Measurements from ENCODE around the gene ASPSCR1. TPM values are rescaled to one million over a fixed set of nuclear protein-coding genes. Genes with fewer than 3 reads are reported as not detected.
A peak's percentile ranks its signal among the peaks of the same experiment; 100 is the strongest.

The ASPSCR1 gene
- total RNA-seq, 3 donors from 2014 or later: 15.4 to 31.8 (median 17.9) TPM

DNA sequence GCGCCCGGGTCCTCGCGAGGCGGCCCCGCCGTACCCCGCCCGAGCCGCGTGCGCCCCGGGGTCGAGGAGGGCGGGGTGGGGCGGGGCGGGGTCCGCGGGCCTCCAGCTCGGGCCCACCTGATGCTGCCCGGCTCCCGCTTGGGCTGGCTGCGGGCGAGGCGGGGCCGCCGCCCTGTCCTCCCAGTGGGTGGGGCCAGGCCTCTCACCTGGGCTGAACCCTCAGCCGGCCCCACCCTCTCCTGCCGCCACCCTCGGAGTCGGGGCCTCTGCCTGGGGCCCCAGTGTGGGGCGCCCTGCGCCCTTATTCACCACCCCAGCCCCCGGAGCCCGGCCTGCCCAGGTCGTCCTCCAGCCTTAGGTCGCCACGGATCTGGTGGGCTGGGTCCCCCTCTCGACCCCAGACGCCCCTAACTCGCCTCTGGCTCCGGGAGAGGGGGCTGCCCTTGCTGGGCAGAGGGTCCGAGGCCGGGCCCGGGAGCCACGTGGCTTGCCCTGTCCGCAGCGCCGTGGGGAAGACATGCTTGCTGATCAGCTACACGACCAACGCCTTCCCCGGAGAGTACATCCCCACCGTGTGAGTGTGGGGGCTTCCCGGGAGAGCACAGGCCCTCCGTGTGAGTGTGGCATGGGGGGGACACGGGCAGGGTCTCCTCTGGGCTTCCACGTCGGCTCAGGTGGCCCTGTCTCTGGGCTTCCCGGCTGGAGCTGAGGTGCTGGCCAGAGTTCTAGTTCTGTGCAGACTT is 54.6 kb downstream of the ASPSCR1 start:
- peak overlapping the region; percentile 14 to 90 (median 59) for H3K4me3 ChIP-seq
- no peaks in the 10 kb centered on the region for H3K9me3 ChIP-seq
- H3K4me1 ChIP-seq: peaks cover 11 to 12% of the 10 kb centered on the region in 2 donors
- intact Hi-C loops (cut with DNase I; ENCODE audit: low total_unique reads): loop anchor here (5.0 to 10.0 kb wide), 2 partner anchors 53 to 120 kb away; no protein-coding TSS in a partner anchor
- H3K27ac ChIP-seq: peak overlapping the region; percentile 25 to 75
- H3K27me3 ChIP-seq: no peaks in the 10 kb centered on the region
- H3K36me3 ChIP-seq: no peaks in the 10 kb centered on the region
- no peak for DNase-seq (ENCODE audit: low spot score in 2 of 2)
- TF ChIP-seq POLR2A (IDR thresholded peaks at IDR 0.05): no peak

DNA sequence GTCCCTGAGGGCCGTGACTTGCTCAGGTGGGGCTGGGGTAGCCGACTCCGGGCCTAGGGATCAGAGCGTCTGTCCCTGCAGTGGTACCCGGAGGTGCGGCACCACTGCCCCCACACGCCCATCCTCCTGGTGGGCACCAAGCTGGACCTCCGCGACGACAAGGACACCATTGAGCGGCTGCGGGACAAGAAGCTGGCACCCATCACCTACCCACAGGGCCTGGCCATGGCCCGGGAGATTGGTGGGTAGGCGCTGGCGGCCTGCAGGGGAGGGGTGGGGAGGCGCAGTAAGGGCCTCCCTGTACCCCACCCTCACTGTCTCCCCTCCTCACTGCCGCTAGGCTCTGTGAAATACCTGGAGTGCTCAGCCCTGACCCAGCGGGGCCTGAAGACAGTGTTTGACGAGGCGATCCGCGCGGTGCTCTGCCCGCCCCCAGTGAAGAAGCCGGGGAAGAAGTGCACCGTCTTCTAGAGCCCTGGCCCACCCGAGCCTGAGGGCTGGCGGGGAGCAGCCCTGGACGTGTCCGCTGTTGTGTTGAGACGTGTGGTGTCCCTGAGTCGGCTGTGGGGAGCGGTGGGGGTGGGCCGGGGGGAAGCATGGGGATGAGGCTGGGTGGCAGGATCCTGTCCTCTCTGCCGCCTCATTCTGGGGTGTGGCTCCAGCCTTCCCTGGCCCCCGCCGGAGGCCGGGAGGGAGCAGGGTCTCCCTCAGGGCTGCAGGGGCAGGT is 56.1 kb downstream of the ASPSCR1 start:
- peaks cover 12 to 15% of the 10 kb centered on the region in 2 donors for H3K4me1 ChIP-seq
- TF ChIP-seq POLR2A (IDR thresholded peaks at IDR 0.05) (no peak), POLR2AphosphoS5 (IDR thresholded peaks at IDR 0.05) (no peak)

DNA sequence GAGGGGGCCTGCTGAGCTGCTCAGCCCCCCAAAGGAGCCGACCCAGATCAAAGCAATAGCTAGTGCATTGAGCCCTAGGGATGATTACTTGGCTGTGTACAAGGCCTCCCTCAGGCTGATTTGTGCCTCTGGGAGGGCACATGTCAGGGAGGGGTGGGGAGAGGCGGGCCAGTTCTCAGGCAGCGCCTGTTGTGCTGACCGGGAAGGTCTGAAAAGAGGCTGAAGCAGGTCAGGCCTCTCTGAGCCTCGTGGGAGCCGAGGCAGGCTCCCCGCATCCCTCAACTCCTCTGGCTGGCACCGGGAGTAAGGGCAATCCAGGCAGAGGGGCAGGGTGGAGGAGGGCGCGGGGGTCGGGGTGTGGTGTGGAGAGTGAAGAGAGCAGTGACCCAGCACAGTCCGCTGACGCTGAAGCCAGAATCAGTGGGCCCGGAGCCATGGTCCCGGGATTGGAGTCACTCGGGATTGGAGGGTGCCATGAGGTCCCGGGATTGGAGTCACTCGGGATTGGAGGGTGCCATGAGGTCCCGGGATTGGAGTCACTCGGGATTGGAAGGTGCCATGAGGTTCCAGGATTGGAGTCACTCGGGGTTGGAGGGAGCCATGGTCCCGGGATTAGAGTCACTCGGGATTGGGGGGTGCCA is 57.1 kb downstream of the ASPSCR1 start:
- Histone ChIP-seq H3K9me3 (no peaks in the 10 kb centered on the region), H3K27me3 (no peaks in the 10 kb centered on the region), H3K4me3 (no peak overlapping the region), H3K36me3 (no peaks in the 10 kb centered on the region), H3K4me1 (peaks cover 12 to 15% of the 10 kb centered on the region in 2 donors), H3K27ac (peak overlapping the region in 1 of 2 donors; percentile 21)
- TF ChIP-seq, protein P1, sequence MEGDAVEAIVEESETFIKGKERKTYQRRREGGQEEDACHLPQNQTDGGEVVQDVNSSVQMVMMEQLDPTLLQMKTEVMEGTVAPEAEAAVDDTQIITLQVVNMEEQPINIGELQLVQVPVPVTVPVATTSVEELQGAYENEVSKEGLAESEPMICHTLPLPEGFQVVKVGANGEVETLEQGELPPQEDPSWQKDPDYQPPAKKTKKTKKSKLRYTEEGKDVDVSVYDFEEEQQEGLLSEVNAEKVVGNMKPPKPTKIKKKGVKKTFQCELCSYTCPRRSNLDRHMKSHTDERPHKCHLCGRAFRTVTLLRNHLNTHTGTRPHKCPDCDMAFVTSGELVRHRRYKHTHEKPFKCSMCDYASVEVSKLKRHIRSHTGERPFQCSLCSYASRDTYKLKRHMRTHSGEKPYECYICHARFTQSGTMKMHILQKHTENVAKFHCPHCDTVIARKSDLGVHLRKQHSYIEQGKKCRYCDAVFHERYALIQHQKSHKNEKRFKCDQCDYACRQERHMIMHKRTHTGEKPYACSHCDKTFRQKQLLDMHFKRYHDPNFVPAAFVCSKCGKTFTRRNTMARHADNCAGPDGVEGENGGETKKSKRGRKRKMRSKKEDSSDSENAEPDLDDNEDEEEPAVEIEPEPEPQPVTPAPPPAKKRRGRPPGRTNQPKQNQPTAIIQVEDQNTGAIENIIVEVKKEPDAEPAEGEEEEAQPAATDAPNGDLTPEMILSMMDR (IDR thresholded peaks at IDR 0.05): no peak
- TF ChIP-seq POLR2A (IDR thresholded peaks at IDR 0.05): no peak
- no peak for TF ChIP-seq POLR2AphosphoS5 (IDR thresholded peaks at IDR 0.05)
- DNase-seq (ENCODE audit: low spot score in 2 of 2): no peak
- intact Hi-C loops (cut with DNase I; ENCODE audit: low total_unique reads): loop anchor here (5.0 to 10.0 kb wide), 2 partner anchors 50 to 118 kb away; no protein-coding TSS in a partner anchor

More for the DNA sequence above, 56.1 kb downstream of the ASPSCR1 start:
- Histone ChIP-seq H3K27ac (no peak overlapping the region), H3K4me3 (no peak overlapping the region), H3K27me3 (no peaks in the 10 kb centered on the region), H3K36me3 (no peaks in the 10 kb centered on the region), H3K9me3 (no peaks in the 10 kb centered on the region)
- intact Hi-C loops (cut with DNase I; ENCODE audit: low total_unique reads): loop anchor here (5.0 to 10.0 kb wide), 2 partner anchors 51 to 119 kb away; no protein-coding TSS in a partner anchor
- DNase-seq (ENCODE audit: low spot score in 2 of 2): no peak

DNA sequence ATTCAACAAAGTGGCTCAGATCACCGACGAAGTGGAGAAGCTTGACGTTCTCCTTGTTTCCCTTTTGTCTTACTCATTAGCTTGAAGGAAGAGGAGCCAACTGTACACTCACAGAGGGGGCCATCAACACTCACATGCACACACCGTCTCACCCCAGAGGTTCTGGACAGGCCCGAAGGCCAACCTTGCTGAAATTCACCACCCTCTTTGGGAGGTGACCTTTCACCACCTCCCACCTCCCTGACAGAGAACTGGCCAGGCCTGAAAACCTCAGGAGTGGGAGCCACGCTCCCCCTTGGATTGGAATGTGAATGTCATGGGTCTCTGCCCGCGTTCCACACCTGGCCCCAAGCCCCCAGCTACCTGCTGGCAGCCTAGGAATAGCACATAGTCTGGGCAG is 58.1 kb downstream of the ASPSCR1 start:
- Histone ChIP-seq H3K27me3 (no peaks in the 10 kb centered on the region), H3K4me3 (no peak overlapping the region), H3K27ac (no peak overlapping the region), H3K4me1 (peaks cover 8 to 10% of the 10 kb centered on the region in 2 donors), H3K36me3 (no peaks in the 10 kb centered on the region), H3K9me3 (no peaks in the 10 kb centered on the region)
- TF ChIP-seq, protein P1 (IDR thresholded peaks at IDR 0.05): no peak
- TF ChIP-seq POLR2AphosphoS5 (IDR thresholded peaks at IDR 0.05) (no peak), POLR2A (IDR thresholded peaks at IDR 0.05) (no peak)
- intact Hi-C loops (cut with DNase I; ENCODE audit: low total_unique reads): loop anchor here (10.0 kb wide), 1 partner anchor 49 kb away; no protein-coding TSS in a partner anchor
- DNase-seq (ENCODE audit: low spot score in 2 of 2): no peak

DNA sequence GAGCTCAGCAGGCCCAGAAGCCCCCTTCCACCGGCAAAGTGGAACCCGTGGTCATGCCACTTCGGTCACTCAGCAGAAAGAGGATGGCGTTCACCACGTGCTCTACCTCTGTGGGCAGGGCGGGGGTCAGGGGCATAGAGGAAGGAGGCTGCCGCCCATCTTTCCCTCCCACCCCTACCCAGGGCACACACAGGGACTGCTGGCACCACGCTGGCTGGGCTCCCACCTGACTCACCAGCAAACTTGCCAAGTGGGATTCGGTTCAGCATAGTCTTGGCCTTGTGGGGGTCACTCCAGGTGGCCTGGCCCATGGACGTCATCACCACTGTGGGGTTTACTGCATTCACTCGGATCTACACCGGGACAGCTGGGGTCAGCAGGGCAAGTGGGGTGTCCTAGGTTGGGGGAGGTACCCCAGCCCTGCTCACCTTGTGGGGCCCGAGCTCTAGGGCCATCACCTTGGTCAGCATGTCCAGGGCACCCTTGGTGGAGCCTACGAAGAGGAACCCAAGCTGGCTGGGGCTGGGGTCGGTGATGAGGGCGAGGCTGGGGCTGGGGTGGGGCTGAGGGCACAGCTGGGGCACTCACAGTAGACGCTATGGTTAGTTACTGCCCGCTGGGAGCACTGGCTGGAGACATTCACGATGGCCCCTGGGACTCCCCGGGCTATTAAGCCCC is 58.7 kb downstream of the ASPSCR1 start:
- Histone ChIP-seq H3K4me3 (peak overlapping the region; percentile 58 to 96 (median 63)), H3K27me3 (no peaks in the 10 kb centered on the region), H3K4me1 (peaks cover 8 to 10% of the 10 kb centered on the region in 2 donors), H3K36me3 (no peaks in the 10 kb centered on the region), H3K27ac (peak overlapping the region; percentile 87 to 99), H3K9me3 (no peaks in the 10 kb centered on the region)
- intact Hi-C loops (cut with DNase I; ENCODE audit: low total_unique reads): loop anchor here (10.0 kb wide), 1 partner anchor 49 kb away; no protein-coding TSS in a partner anchor
- no peak for TF ChIP-seq POLR2AphosphoS5 (IDR thresholded peaks at IDR 0.05)
- no peak for TF ChIP-seq POLR2A (IDR thresholded peaks at IDR 0.05)
- TF ChIP-seq, protein P1 (IDR thresholded peaks at IDR 0.05): no peak
- no peak for DNase-seq (ENCODE audit: low spot score in 2 of 2)
